ENCODE results near the gene TAGLN. TPM values are rescaled to one million over a fixed set of nuclear protein-coding genes. Genes with fewer than 3 reads are reported as not detected.

TAGLN gene
- total RNA-seq, 2 experiments from 2014 or later: 1.3 to 1.6 TPM

DNA sequence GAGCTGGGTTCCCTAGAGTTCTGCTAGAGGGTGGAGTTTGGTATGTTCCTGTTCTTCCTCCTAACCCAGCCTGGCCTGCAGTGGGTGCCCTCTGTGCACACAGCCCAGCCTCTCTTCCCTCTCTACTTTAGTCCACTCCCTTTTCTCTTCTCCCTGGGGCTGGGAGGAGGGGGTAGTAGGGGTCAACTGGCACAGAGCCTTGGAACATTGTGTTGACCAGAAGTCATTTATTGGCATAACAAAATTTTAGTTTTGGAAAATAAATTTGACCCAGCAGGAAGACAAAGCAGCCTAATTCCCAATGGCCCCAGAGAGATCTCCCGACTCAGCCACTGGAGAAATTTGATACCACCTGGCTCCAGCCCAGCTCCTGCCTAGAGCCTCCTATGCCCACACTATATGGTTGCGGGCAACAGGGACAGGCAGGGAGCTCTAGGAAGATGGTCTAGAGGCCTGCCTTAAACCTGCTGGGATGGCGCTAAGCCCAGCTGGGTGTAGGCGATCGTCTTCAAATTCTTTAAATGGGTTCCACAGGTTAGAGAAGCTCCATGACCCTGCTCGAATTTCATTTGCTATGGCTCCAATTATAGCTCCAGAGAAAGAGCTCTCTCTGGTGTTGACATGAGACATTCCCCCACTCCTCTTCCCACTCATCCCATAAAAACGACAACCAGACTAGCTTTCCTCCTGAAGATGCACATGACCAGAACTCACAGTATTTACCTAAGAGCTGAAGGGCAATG lies 22.8 kb downstream of the TAGLN start:
- ChIA-PET POLR2A (no interaction called here), CTCF (interaction anchor here (1.3 kb wide), 1 partner anchor 41 kb away, joined by 5 read pairs; no protein-coding TSS in a partner anchor)

GRCh38 chr11:117222991-117223740 lies 24.0 kb downstream of the TAGLN start:
- POLR2A ChIA-PET: no interaction called here
- CTCF ChIA-PET: no interaction called here

GRCh38 chr11:117223741-117224689 lies 24.8 kb downstream of the TAGLN start:
- POLR2A ChIA-PET: no interaction called here
- CTCF ChIA-PET: interaction anchor here (0.6 to 1.6 kb wide), 3 partner anchors 43 to 437 kb away, joined by 3 to 5 read pairs (median 3); no protein-coding TSS in a partner anchor

DNA sequence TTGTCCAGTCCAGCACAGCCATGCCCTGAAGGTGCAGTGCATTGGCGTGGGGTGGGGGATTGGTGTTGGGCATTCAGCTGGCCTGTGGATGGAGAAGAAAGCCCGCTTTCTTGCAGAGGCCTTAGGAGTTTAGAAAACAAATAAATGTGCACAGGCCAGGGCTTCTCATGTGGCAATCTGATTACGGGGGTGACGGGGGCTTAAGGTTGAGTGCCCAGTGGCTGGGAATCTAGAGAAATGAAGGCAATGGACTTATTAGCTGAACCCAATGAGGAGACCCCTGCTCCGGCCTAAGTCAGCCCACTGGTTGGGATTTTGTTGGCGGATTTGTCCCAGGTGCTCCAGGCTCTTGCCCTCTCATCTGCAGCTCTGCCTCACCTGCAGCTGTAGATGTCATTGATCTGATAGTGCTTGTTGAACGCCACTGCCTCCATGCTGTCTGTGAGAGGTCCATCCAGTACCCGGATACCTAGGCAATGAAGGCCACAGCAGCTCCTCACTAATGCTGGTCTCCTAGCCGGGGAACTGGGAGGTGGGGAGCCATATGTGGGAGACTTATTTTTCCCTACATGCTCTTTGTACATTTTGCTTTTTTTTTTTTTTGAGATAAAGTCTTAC lies 26.5 kb downstream of the TAGLN start:
- ChIA-PET CTCF (interaction anchor here (0.7 to 2.6 kb wide), 5 partner anchors 45 to 439 kb away, joined by 3 to 22 read pairs (median 8); partner anchors contain the start of genes PAFAH1B2 and SIDT2), POLR2A (no interaction called here)

- ChIA-PET CTCF (interaction anchor here (0.6 to 2.6 kb wide), 13 partner anchors 8 to 494 kb away, joined by 3 to 22 read pairs (median 4); partner anchors contain the start of genes BACE1, PAFAH1B2 and SIDT2), POLR2A (interaction anchor here (1.1 kb wide), 1 partner anchor 15 kb away, joined by 4 read pairs; no protein-coding TSS in a partner anchor)
Measured at GRCh38 chr11:117226388-117227385, 27.5 kb downstream of the TAGLN start.

DNA sequence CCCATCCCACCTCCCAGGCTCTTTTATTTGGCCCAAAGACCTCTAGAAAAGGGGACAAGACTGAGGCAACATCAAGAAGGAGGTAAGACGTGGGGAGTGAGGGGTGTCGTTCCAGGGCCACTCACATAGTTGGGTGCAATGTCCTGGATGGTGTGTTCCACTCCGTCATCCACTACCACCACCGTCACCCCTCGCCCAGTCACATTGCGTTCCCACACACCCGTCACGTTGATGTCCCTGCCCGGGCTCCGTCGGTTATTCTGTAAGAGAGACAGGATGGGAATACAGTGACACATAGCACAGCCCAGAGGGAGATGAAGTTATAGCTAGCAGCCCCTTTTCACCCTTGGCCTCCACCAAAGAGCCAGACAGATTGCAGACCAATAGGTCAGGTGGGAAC lies 28.9 kb downstream of the TAGLN start:
- ChIA-PET POLR2A (no interaction called here), CTCF (no interaction called here)

GRCh38 chr11:117229411-117229810 lies 30.2 kb downstream of the TAGLN start:
- POLR2A ChIA-PET: interaction anchor here (0.9 to 2.8 kb wide), 3 partner anchors 86 to 375 kb away, joined by 5 to 16 read pairs (median 8); partner anchors contain the start of genes CEP164 and PAFAH1B2
- CTCF ChIA-PET: no interaction called here

DNA sequence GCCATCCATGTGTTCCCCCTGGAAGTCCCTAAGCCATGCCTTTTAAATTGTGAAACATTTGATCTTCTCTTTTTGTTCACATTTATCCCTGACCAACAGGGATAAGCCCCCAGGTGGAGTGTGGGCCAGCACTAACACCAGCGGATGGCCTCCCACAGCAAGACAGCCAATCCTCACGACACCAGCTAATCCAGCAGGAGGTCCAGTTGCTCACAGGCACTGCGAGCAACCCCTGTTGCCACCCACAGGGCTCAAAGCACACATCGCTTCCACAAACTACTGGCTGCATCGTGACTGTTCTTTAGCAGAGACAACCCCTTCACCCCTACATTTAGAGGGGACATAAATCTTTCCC lies 30.7 kb downstream of the TAGLN start:
- ChIA-PET CTCF (interaction anchor here (0.6 kb wide), 1 partner anchor 333 kb away, joined by 4 read pairs; no protein-coding TSS in a partner anchor), POLR2A (interaction anchor here (0.9 to 2.8 kb wide), 3 partner anchors 86 to 376 kb away, joined by 5 to 16 read pairs (median 8); partner anchors contain the start of genes CEP164 and PAFAH1B2)

GRCh38 chr11:117230286-117230961 lies 31.3 kb downstream of the TAGLN start:
- ChIA-PET CTCF (interaction anchor here (0.6 to 2.1 kb wide), 2 partner anchors 98 to 333 kb away, joined by 4 to 8 read pairs; partner anchors contain the start of gene CEP164), POLR2A (interaction anchor here (0.9 to 2.8 kb wide), 4 partner anchors 86 to 376 kb away, joined by 5 to 16 read pairs (median 9); partner anchors contain the start of genes CEP164 and PAFAH1B2)

- CTCF ChIA-PET: interaction anchor here (1.1 to 2.1 kb wide), 4 partner anchors 50 to 383 kb away, joined by 3 to 8 read pairs (median 4); partner anchors contain the start of genes CEP164 and PAFAH1B2
- POLR2A ChIA-PET: interaction anchor here (0.8 to 2.8 kb wide), 4 partner anchors 51 to 377 kb away, joined by 4 to 16 read pairs (median 8); partner anchors contain the start of genes CEP164 and PAFAH1B2
Measured at GRCh38 chr11:117230999-117231841, 32.0 kb downstream of the TAGLN start.

GRCh38 chr11:117231842-117232091 lies 32.6 kb downstream of the TAGLN start, which contains the start of gene PCSK7:
Gene PCSK7, minus strand, starts transcription at chr11:117232073. Its CDS starts 2,229 bp downstream, at chr11:117229844.
- POLR2A ChIA-PET: interaction anchor here (0.8 to 2.8 kb wide), 3 partner anchors 52 to 96 kb away, joined by 4 to 16 read pairs (median 10); partner anchors contain the start of genes CEP164 and PAFAH1B2
- CTCF ChIA-PET: interaction anchor here (1.1 to 2.1 kb wide), 4 partner anchors 50 to 384 kb away, joined by 3 to 8 read pairs (median 4); partner anchors contain the start of genes CEP164 and PAFAH1B2

DNA sequence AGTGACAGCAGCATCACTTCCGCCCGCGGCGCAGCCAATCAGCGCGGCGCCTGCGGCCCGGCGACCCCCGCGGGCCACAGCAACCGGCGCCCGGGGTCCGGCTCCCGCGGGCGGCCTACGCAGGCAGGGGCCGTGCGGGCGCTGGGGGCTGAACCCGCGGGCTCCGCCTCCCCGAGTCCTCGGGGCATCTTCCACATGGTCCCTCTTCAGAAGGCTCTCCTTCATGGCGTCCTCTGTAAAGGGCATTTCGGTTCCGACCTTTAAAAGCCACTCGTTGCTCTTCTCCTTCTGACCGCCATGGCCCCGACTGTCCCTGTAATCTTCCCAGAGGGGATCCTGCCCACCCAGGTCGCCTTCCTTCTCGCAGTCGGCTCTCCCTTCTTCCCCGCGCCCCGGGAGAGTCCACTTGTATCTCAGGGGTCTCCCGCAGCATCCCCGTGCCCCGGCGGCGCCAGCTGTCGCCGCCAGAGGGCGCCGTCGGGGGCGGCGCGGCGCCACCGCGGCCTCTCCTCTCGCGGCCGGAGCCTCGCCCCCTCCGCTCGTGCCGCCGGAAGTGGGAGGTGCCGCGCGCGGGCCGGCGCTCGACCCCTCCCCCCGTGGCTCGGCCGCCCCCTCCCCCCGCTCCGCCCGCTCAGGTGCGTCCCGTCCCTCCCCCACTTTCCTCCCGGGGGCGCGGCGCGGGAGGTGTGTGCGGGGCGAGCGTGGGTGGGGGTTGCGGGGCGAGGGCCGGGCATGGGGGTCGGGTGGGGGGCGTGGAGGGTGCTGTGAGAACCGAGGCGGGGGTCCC lies 33.1 kb downstream of the TAGLN start, which contains the start of gene RNF214:
TSS of gene RNF214 (plus strand) at position 580 of the 787 bp plus-strand sequence. CDS start 1,602 bp downstream, outside the sequence.
- ChIA-PET CTCF (interaction anchor here (1.1 to 2.1 kb wide), 4 partner anchors 51 to 384 kb away, joined by 3 to 8 read pairs (median 4); partner anchors contain the start of genes CEP164 and PAFAH1B2), POLR2A (interaction anchor here (2.5 to 2.8 kb wide), 2 partner anchors 88 to 96 kb away, joined by 10 to 16 read pairs; partner anchors contain the start of genes CEP164 and PAFAH1B2)

DNA sequence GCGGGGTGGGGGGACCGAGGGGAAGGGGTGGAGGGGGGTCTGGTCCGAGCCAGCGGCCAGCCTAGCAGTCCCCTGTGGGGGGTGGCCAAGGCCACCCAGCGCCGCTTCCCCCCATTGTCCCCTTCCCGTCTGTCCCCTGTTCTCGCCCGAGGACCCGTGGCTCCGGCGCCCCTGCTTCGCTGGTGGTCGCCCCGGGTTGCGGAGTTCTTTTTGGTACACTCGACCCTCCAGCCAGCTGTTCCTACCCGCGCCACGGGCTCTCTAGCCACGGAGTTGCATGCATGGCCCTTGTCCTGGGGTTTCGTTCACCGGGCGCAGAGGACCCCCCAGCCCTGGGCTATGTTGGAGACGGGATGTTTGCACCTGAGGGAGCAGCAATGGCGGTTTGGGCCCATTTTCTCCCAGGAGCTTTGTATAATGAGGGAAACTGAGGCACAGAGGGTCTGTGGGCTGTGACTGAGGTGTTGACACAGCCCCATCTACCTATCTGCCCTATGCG lies 33.8 kb downstream of the TAGLN start:
- POLR2A ChIA-PET: interaction anchor here (2.5 kb wide), 1 partner anchor 89 kb away, joined by 10 read pairs; the partner anchor contains the start of gene PAFAH1B2
- CTCF ChIA-PET: no interaction called here

- ChIA-PET CTCF (interaction anchor here (0.7 kb wide), 1 partner anchor 140 kb away, joined by 6 read pairs; no protein-coding TSS in a partner anchor), POLR2A (no interaction called here)
Measured at GRCh38 chr11:117238221-117238620, 39.1 kb downstream of the TAGLN start.

Measured in activated CD8-positive, alpha-beta memory T cell treated with anti-CD3 and anti-CD28 coated beads for 36 hours (primary cell).